ENCODE measurements around the gene LRP5.

Gene LRP5

GRCh38 chr11:68365943-68366435, 53.6 kb downstream of the LRP5 start:
- H3K9ac ChIP-seq, result no peak overlapping the region
- TF ChIP-seq CTCF (conservative IDR thresholded peaks at IDR 0.05; ENCODE audit: low read depth, low read length), result no peak
- no peaks in the 10 kb centered on the region for H4K20me1 ChIP-seq (ENCODE audit: insufficient read depth)
- H3K36me3 ChIP-seq (ENCODE audit: insufficient read depth), result no peaks in the 10 kb centered on the region
- H3K79me2 ChIP-seq (ENCODE audit: insufficient read depth, low read depth), result no peaks in the 10 kb centered on the region
- H3K27me3 ChIP-seq (ENCODE audit: insufficient read depth, low read depth), result no peaks in the 10 kb centered on the region
- H2AFZ ChIP-seq (ENCODE audit: low read depth), result no peak overlapping the region
- peaks cover 29% of the 10 kb centered on the region for H3K4me1 ChIP-seq (ENCODE audit: low read depth, poor library complexity, severe bottlenecking)
- no peak overlapping the region for H3K27ac ChIP-seq
- no peak overlapping the region for H3K4me2 ChIP-seq
- H3K4me3 ChIP-seq (IDR thresholded peaks at IDR 0.05; ENCODE audit: insufficient read depth, low read depth, low read length), result no peak overlapping the region

GRCh38 chr11:68367252-68367651, 54.9 kb downstream of the LRP5 start:
- H3K9ac ChIP-seq, result no peak overlapping the region
- no peaks in the 10 kb centered on the region for H4K20me1 ChIP-seq (ENCODE audit: insufficient read depth)
- TF ChIP-seq CTCF (conservative IDR thresholded peaks at IDR 0.05; ENCODE audit: low read depth, low read length), result no peak
- H3K27me3 ChIP-seq (ENCODE audit: insufficient read depth, low read depth), result no peaks in the 10 kb centered on the region
- no peaks in the 10 kb centered on the region for H3K36me3 ChIP-seq (ENCODE audit: insufficient read depth)
- no peak overlapping the region for H3K4me2 ChIP-seq
- no peaks in the 10 kb centered on the region for H3K79me2 ChIP-seq (ENCODE audit: insufficient read depth, low read depth)
- H3K4me1 ChIP-seq (ENCODE audit: low read depth, poor library complexity, severe bottlenecking), result peaks cover 40% of the 10 kb centered on the region
- no peak overlapping the region for H3K27ac ChIP-seq
- no peak overlapping the region for H3K4me3 ChIP-seq (IDR thresholded peaks at IDR 0.05; ENCODE audit: insufficient read depth, low read depth, low read length)
- no peak overlapping the region for H2AFZ ChIP-seq (ENCODE audit: low read depth)

GRCh38 chr11:68369756-68370155, 57.4 kb downstream of the LRP5 start:
- peak overlapping the region; percentile 56; the same call in 1 of the 2 replicates for H3K27ac ChIP-seq
- no peak for TF ChIP-seq CTCF (conservative IDR thresholded peaks at IDR 0.05; ENCODE audit: low read depth, low read length)
- H3K9ac ChIP-seq, result no peak overlapping the region; the same call in 1 of the 2 replicates
- peak overlapping the region; percentile 59; the same call in 1 of the 2 replicates for H3K4me2 ChIP-seq
- no peak overlapping the region for H2AFZ ChIP-seq (ENCODE audit: low read depth)
- no peaks in the 10 kb centered on the region for H4K20me1 ChIP-seq (ENCODE audit: insufficient read depth)
- no peaks in the 10 kb centered on the region for H3K27me3 ChIP-seq (ENCODE audit: insufficient read depth, low read depth)
- H3K36me3 ChIP-seq (ENCODE audit: insufficient read depth), result no peaks in the 10 kb centered on the region
- H3K4me1 ChIP-seq (ENCODE audit: low read depth, poor library complexity, severe bottlenecking), result peaks cover 35% of the 10 kb centered on the region
- H3K4me3 ChIP-seq (IDR thresholded peaks at IDR 0.05; ENCODE audit: insufficient read depth, low read depth, low read length), result no peak overlapping the region
- H3K79me2 ChIP-seq (ENCODE audit: insufficient read depth, low read depth), result no peaks in the 10 kb centered on the region

GRCh38 chr11:68370211-68371111, 58.1 kb downstream of the LRP5 start:
- H3K4me3 ChIP-seq (IDR thresholded peaks at IDR 0.05; ENCODE audit: insufficient read depth, low read depth, low read length), result no peak overlapping the region
- peak overlapping the region; percentile 7; the same call in 1 of the 2 replicates for H3K9ac ChIP-seq
- H4K20me1 ChIP-seq (ENCODE audit: insufficient read depth), result no peaks in the 10 kb centered on the region
- peak overlapping the region; percentile 59 for H3K4me2 ChIP-seq
- H2AFZ ChIP-seq (ENCODE audit: low read depth), result peak overlapping the region; percentile 41
- peak overlapping the region; percentile 56; the same call in 1 of the 2 replicates for H3K27ac ChIP-seq
- no peaks in the 10 kb centered on the region for H3K79me2 ChIP-seq (ENCODE audit: insufficient read depth, low read depth)
- H3K27me3 ChIP-seq (ENCODE audit: insufficient read depth, low read depth), result no peaks in the 10 kb centered on the region
- no peaks in the 10 kb centered on the region for H3K36me3 ChIP-seq (ENCODE audit: insufficient read depth)
- peaks cover 35% of the 10 kb centered on the region for H3K4me1 ChIP-seq (ENCODE audit: low read depth, poor library complexity, severe bottlenecking)
- no peak for TF ChIP-seq CTCF (conservative IDR thresholded peaks at IDR 0.05; ENCODE audit: low read depth, low read length)

All from KMS-11 (cell line).